HepG2 (cell line): ENCODE results near the gene SELPLG. TPM values are rescaled to one million over a fixed set of nuclear protein-coding genes. Genes with fewer than 3 reads are reported as not detected.

Source experiments
- ATAC-seq: fragments of 200-7000 bp; cut with Tn5 transposase; 3 replicates; pipeline ENCODE4 v1.9.1; 2020; ENCODE audit warnings: mild to moderate bottlenecking, moderate library complexity
- BruUV-seq: library from RNA; stranded (reverse); fragments of 400-500 nt; replicated peaks from 2 replicates; lab custom pipeline; 2021; lab: Mats Ljungman, UMichigan
- CTCF ChIA-PET: fragments of 300-600 bp; formaldehyde crosslinking; extraction: SDS; loops from one replicate; lab custom pipeline; 2021; ENCODE audit warnings: low total read pairs, inconsistent platforms, low intra/inter-chr PET ratio; lab: Yijun Ruan, JAX
- POLR2A ChIA-PET: fragments of 350-600 bp; sonication (Branson Sonifier 250); formaldehyde crosslinking; loops from one replicate; lab custom pipeline; 2020; ENCODE audit warnings: antibody characterized with exemption, inconsistent platforms; lab: Yijun Ruan, JAX
- DNase-seq: peaks from one replicate; pipeline ENCODE4 v3.0.0-alpha.2; 2015; ENCODE audit warnings: low spot score
- FAIRE-seq: peaks from 3 replicates; lab custom pipeline; 2011; peaks lifted over from hg19 to GRCh38; lab: Jason Lieb, UNC
- H2AFZ ChIP-seq: one replicate; pipeline ENCODE4 v1.6.1; 2011; ENCODE audit warnings: low read length, inconsistent platforms
- H3K27ac ChIP-seq: fragments of 300-600 bp; 3 replicates; pipeline ENCODE4 v1.8.0; 2011; ENCODE audit warnings: mixed run types, mild to moderate bottlenecking, mixed read lengths, low read length, inconsistent platforms; ENCODE audit not compliant: insufficient read depth; ENCODE audit errors: extremely low read length
- H3K27me3 ChIP-seq, 2 experiments: fragments of 200-600 bp in 1 of 2; 2 replicates in 1 of 2; 3 replicates in 1 of 2; pipeline versions ENCODE4 v1.6.0 to v1.8.0; 2011; ENCODE audit warnings: low read length in 2 of 2, mild to moderate bottlenecking in 2 of 2, moderate library complexity in 2 of 2, inconsistent platforms in 1 of 2; ENCODE audit not compliant: insufficient read depth in 2 of 2, control insufficient read depth in 1 of 2
- H3K36me3 ChIP-seq, 2 experiments: fragments of 200-600 bp in 1 of 2; replicated peaks in 1 of 2; 2 replicates in 1 of 2; 3 replicates in 1 of 2; pipeline versions ENCODE4 v1.5.1 to v1.8.0; 2011; ENCODE audit warnings: low read length in 2 of 2, inconsistent platforms in 1 of 2; ENCODE audit not compliant: insufficient read depth in 2 of 2, control insufficient read depth in 1 of 2
- H3K4me1 ChIP-seq: 2 replicates; pipeline ENCODE4 v1.5.1; 2012; ENCODE audit warnings: low read length, inconsistent platforms; ENCODE audit not compliant: insufficient read depth
- H3K4me2 ChIP-seq: 2 replicates; pipeline ENCODE4 v1.6.0; 2011; ENCODE audit warnings: low read depth, low read length, inconsistent platforms
- H3K4me3 ChIP-seq, 3 experiments: fragments of 200-600 bp in 1 of 3; sonication (generic), shearing (Covaris generic) in 1 of 3; replicated peaks in 1 of 3; 2 replicates each; pipeline ENCODE4 v1.5.1; 2011 to 2016; ENCODE audit warnings: low read length in 3 of 3, inconsistent platforms in 2 of 3, low read depth in 2 of 3, mild to moderate bottlenecking in 2 of 3, control low read depth in 1 of 3, mixed read lengths in 1 of 3; ENCODE audit not compliant: insufficient read depth in 1 of 3
- H3K79me2 ChIP-seq: one replicate; pipeline ENCODE4 v1.6.1; 2011; ENCODE audit warnings: low read length, inconsistent platforms; ENCODE audit not compliant: insufficient read depth
- H3K9ac ChIP-seq: 2 replicates; pipeline ENCODE4 v1.6.0; 2011; ENCODE audit warnings: mild to moderate bottlenecking, low read depth, low read length, inconsistent platforms; ENCODE audit not compliant: insufficient read depth
- H3K9me3 ChIP-seq: 2 replicates; pipeline ENCODE4 v1.5.1; 2012; ENCODE audit warnings: mild to moderate bottlenecking, low read length
- H4K20me1 ChIP-seq: 2 replicates; pipeline ENCODE4 v1.6.0; 2011; ENCODE audit warnings: inconsistent platforms, mild to moderate bottlenecking, low read length, moderate library complexity; ENCODE audit not compliant: insufficient read depth
- ASH2L ChIP-seq: fragments of 300-600, 200-600 bp; sonication (generic); IDR thresholded peaks from 2 replicates; pipeline ENCODE4 v1.7.0; 2017; ENCODE audit warnings: low read depth, mild to moderate bottlenecking, moderate library complexity, mixed read lengths, low read length; ENCODE audit not compliant: insufficient read length
- FOXM1 ChIP-seq: sonication (generic); formaldehyde crosslinking; IDR thresholded peaks from 2 replicates; pipeline ENCODE4 v1.5.0; 2020; ENCODE audit warnings: missing genetic modification reagents
- KLF13 ChIP-seq: sonication (generic); formaldehyde crosslinking; IDR thresholded peaks from 2 replicates; pipeline ENCODE4 v1.4.0; 2020; ENCODE audit warnings: mild to moderate bottlenecking, missing genetic modification reagents
- MAFF ChIP-seq: IDR thresholded peaks from 2 replicates; pipeline ENCODE4 v1.6.1; 2011; ENCODE audit warnings: low read depth, low read length, improper control_type of control experiment
- MAFK ChIP-seq, 2 experiments: IDR thresholded peaks in 1 of 2; conservative IDR thresholded peaks in 1 of 2; 2 replicates each; pipeline ENCODE4 v1.6.1; 2011; ENCODE audit warnings: improper control_type of control experiment in 2 of 2, low read length in 2 of 2
- MZF1 ChIP-seq: sonication (generic); formaldehyde crosslinking; IDR thresholded peaks from 2 replicates; pipeline ENCODE4 v1.8.1; 2023; ENCODE audit warnings: mild to moderate bottlenecking, missing genetic modification reagents, borderline replicate concordance
- NR2C2 ChIP-seq: sonication (generic); formaldehyde crosslinking; IDR thresholded peaks from 2 replicates; pipeline ENCODE4 v1.4.0; 2020; ENCODE audit warnings: missing genetic modification reagents, mild to moderate bottlenecking, moderate library complexity, borderline replicate concordance
- PPARG ChIP-seq: conservative IDR thresholded peaks from 2 replicates; pipeline ENCODE4 v1.6.1; 2016; ENCODE audit warnings: missing biosample characterization, missing genetic modification reagents
- TBP ChIP-seq: sonication (generic); formaldehyde crosslinking; IDR thresholded peaks from 2 replicates; pipeline ENCODE4 v1.5.0; 2020; ENCODE audit warnings: missing genetic modification reagents
- U2AF2 ChIP-seq: fragments of 200-400 bp; formaldehyde crosslinking; IDR thresholded peaks from 2 replicates; pipeline ENCODE4 v1.6.1; 2017; ENCODE audit warnings: low read depth, mild to moderate bottlenecking, low read length
- YY1 ChIP-seq: IDR thresholded peaks from 2 replicates; pipeline ENCODE4 v1.6.1; 2011; ENCODE audit warnings: low read length, low read depth, moderate library complexity, mild to moderate bottlenecking; ENCODE audit not compliant: insufficient read depth, insufficient replicate concordance
- ZNF234 ChIP-seq: sonication (generic); formaldehyde crosslinking; conservative IDR thresholded peaks from 2 replicates; pipeline ENCODE4 v1.5.1; 2020; ENCODE audit warnings: mild to moderate bottlenecking, missing genetic modification reagents
- ZNF337 ChIP-seq: sonication (generic); formaldehyde crosslinking; IDR thresholded peaks from 2 replicates; pipeline ENCODE4 v1.5.1; 2020; ENCODE audit warnings: missing genetic modification reagents, low read depth, mild to moderate bottlenecking, borderline replicate concordance
- ZNF569 ChIP-seq: sonication (generic); formaldehyde crosslinking; IDR thresholded peaks from 2 replicates; pipeline ENCODE4 v1.5.0; 2020; ENCODE audit warnings: mild to moderate bottlenecking, missing genetic modification reagents, moderate library complexity, borderline replicate concordance
- ZNF619 ChIP-seq: sonication (generic); formaldehyde crosslinking; IDR thresholded peaks from 2 replicates; pipeline ENCODE4 v1.4.0; 2020; ENCODE audit warnings: mild to moderate bottlenecking, missing genetic modification reagents
- WGBS: methylation state at CpG from one replicate; pipeline ENCODE4 v1.1.6; 2017; ENCODE audit warnings: low lambda C conversion rate; 5-methylcytosine and 5-hydroxymethylcytosine counted together
- in situ Hi-C: cut with HindIII; loops from 2 replicates; pipeline ENCODE4 v1.10.0; 2017; ENCODE audit warnings: low pct_unique_long_range_greater_than_20kb; ENCODE audit not compliant: extremely low pct_ligation_motif_present
- intact Hi-C: fragments of 100-400 bp; cut with micrococcal nuclease; formaldehyde crosslinking; loops from one replicate; pipeline ENCODE4 v1.10.0; 2022; ENCODE audit not compliant: unreplicated experiment
- polyA plus RNA-seq, 8 experiments: library from polyadenylated mRNA; depleted of rRNA in 3 of 8; stranded (reverse) in 7 of 8; unstranded in 1 of 8; fragments of >200 nt; fragmentation: Illumina TruSeq in 4 of 8; extraction: Trizol in 4 of 8; gene quantifications; 2 replicates each; pipeline versions ENCODE4 v1.2.1 to v1.2.3, GENCODE V29; 2011 to 2016; ENCODE audit warnings: low read depth in 4 of 8, missing spikeins in 1 of 8, mixed read lengths in 1 of 8; ENCODE audit not compliant: insufficient read depth in 1 of 8
- total RNA-seq, 5 experiments: library from RNA; depleted of rRNA; stranded (reverse); fragments of >200 nt; fragmentation: Illumina TruSeq; extraction: Trizol; gene quantifications; 2 replicates each; pipeline ENCODE4 v1.2.3, GENCODE V29; 2016; ENCODE audit warnings: low read depth in 1 of 5
- TF ChIP-seq, protein P1 (sequence below): sonication (generic); formaldehyde crosslinking; IDR thresholded peaks from 2 replicates; pipeline ENCODE4 v1.4.0; 2020; ENCODE audit warnings: missing genetic modification reagents, borderline replicate concordance
- TF ChIP-seq, protein P2 (sequence below): sonication (generic); formaldehyde crosslinking; IDR thresholded peaks from 2 replicates; pipeline ENCODE4 v1.4.0; 2020; ENCODE audit warnings: mild to moderate bottlenecking, missing genetic modification reagents
- TF ChIP-seq, protein P3 (sequence below): sonication (generic); formaldehyde crosslinking; IDR thresholded peaks from 2 replicates; pipeline ENCODE4 v1.5.1; 2020; ENCODE audit warnings: mild to moderate bottlenecking, missing genetic modification reagents, borderline replicate concordance

The SELPLG gene
- total and polyA plus RNA-seq, 2 of the 13 experiments (the other 11 are each of a cell fraction or from before 2014, with no cell fraction given), result 0.12 TPM; not detected in 1

DNA sequence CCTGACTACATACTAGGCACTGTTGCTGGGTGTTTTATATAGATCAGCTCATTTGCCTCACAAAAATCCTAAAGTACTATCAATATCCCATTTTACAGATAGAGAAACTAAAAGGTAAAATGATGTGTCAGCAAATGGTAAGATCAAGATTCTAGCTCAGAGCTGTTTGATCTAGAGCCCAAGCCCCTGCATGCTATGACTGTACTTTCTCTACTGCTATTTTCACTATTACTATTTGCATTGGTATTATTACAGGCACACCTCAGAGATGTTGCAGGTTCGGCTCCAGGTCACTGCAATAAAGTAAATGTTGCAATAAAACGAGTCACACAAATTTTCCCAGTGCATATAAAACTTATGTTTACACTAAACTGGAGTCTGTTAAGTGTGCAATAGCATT is 60.4 kb downstream of the SELPLG start:
- DNase-seq (no peak), FAIRE-seq (no peak), ATAC-seq (no peak)
- Histone ChIP-seq H3K9me3 (no peaks in the 10 kb centered on the region), H3K4me1 (no peaks in the 10 kb centered on the region), H3K27me3 (no peaks in the 10 kb centered on the region; a peak in 1 of 5 replicates), H2AFZ (no peak overlapping the region), H3K9ac (no peak overlapping the region), H4K20me1 (no peaks in the 10 kb centered on the region), H3K4me3 (no peak overlapping the region), H3K79me2 (no peaks in the 10 kb centered on the region), H3K4me2 (no peak overlapping the region), H3K36me3 (peaks cover 2 to 12% of the 10 kb centered on the region in 2 experiments; a peak in 2 of 5 replicates), H3K27ac (no peak overlapping the region)
- POLR2A ChIA-PET, result no interaction called here
- 4% methylated on average over 2 of the region's 2 CpGs for WGBS
- intact Hi-C loops (no loop called here), in situ Hi-C loops (no loop called here)
- CTCF ChIA-PET, result no interaction called here
- BruUV-seq, result no TSS peak
- TF ChIP-seq, protein P1, sequence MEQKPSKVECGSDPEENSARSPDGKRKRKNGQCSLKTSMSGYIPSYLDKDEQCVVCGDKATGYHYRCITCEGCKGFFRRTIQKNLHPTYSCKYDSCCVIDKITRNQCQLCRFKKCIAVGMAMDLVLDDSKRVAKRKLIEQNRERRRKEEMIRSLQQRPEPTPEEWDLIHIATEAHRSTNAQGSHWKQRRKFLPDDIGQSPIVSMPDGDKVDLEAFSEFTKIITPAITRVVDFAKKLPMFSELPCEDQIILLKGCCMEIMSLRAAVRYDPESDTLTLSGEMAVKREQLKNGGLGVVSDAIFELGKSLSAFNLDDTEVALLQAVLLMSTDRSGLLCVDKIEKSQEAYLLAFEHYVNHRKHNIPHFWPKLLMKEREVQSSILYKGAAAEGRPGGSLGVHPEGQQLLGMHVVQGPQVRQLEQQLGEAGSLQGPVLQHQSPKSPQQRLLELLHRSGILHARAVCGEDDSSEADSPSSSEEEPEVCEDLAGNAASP (CRISPR knock-in tag), result no peak
- TF ChIP-seq ZNF337 (no peak), MAFF (peak; percentile 96), KLF13 (CRISPR knock-in tag) (no peak), MZF1 (CRISPR knock-in tag) (no peak), PPARG (CRISPR knock-in tag) (no peak), FOXM1 (CRISPR knock-in tag) (no peak), ZNF234 (CRISPR knock-in tag) (no peak), ZNF619 (no peak), ASH2L (no peak), YY1 (no peak), TBP (CRISPR knock-in tag) (no peak), ZNF569 (CRISPR knock-in tag) (no peak), NR2C2 (CRISPR knock-in tag) (no peak), MAFK (conservative IDR thresholded peaks at IDR 0.05 in 1 of 2, IDR thresholded peaks at IDR 0.05 in 1 of 2; ENCODE audit: low read length in 2 of 2) (peak; percentile 91 to 97), U2AF2 (no peak)
- TF ChIP-seq, protein P2, sequence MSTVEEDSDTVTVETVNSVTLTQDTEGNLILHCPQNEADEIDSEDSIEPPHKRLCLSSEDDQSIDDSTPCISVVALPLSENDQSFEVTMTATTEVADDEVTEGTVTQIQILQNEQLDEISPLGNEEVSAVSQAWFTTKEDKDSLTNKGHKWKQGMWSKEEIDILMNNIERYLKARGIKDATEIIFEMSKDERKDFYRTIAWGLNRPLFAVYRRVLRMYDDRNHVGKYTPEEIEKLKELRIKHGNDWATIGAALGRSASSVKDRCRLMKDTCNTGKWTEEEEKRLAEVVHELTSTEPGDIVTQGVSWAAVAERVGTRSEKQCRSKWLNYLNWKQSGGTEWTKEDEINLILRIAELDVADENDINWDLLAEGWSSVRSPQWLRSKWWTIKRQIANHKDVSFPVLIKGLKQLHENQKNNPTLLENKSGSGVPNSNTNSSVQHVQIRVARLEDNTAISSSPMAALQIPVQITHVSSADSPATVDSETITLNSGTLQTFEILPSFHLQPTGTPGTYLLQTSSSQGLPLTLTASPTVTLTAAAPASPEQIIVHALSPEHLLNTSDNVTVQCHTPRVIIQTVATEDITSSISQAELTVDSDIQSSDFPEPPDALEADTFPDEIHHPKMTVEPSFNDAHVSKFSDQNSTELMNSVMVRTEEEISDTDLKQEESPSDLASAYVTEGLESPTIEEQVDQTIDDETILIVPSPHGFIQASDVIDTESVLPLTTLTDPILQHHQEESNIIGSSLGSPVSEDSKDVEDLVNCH (CRISPR knock-in tag), result no peak
- TF ChIP-seq, protein P3, sequence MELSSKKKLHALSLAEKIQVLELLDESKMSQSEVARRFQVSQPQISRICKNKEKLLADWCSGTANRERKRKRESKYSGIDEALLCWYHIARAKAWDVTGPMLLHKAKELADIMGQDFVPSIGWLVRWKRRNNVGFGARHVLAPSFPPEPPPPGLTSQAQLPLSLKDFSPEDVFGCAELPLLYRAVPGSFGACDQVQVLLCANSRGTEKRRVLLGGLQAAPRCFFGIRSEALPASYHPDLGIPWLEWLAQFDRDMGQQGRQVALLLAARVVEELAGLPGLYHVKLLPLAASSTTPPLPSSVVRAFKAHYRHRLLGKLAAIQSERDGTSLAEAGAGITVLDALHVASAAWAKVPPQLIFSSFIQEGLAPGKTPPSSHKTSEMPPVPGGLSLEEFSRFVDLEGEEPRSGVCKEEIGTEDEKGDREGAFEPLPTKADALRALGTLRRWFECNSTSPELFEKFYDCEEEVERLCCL (CRISPR knock-in tag), result no peak
